ENCODE results near the gene ZFAND6.

Gene ZFAND6

GRCh38 chr15:80110920-80111319, 51.4 kb downstream of the ZFAND6 start:
- TF ChIP-seq REST (IDR thresholded peaks at IDR 0.05; ENCODE audit: low read depth) (no peak), TAF1 (IDR thresholded peaks at IDR 0.05; ENCODE audit: low read depth) (no peak), TEAD4 (IDR thresholded peaks at IDR 0.05) (no peak), CREB1 (IDR thresholded peaks at IDR 0.05; ENCODE audit: low read depth) (no peak), FOXM1 (IDR thresholded peaks at IDR 0.05; ENCODE audit: borderline replicate concordance, low read depth) (no peak), RAD21 (IDR thresholded peaks at IDR 0.05; ENCODE audit: low read depth) (no peak), YY1 (IDR thresholded peaks at IDR 0.05; ENCODE audit: low read depth) (no peak), USF1 (IDR thresholded peaks at IDR 0.05) (no peak), MAX (IDR thresholded peaks at IDR 0.05) (no peak), CEBPB (IDR thresholded peaks at IDR 0.05) (no peak), EP300 (IDR thresholded peaks at IDR 0.05; ENCODE audit: borderline replicate concordance) (no peak), EGR1 (IDR thresholded peaks at IDR 0.05) (no peak), NFIC (IDR thresholded peaks at IDR 0.05) (no peak), TCF12 (IDR thresholded peaks at IDR 0.05; ENCODE audit: low read depth) (no peak), ZBTB7A (IDR thresholded peaks at IDR 0.05; ENCODE audit: low read depth) (no peak)

GRCh38 chr15:80114114-80114513, 54.6 kb downstream of the ZFAND6 start:
- TF ChIP-seq USF1 (IDR thresholded peaks at IDR 0.05): no peak
- TF ChIP-seq NFIC (IDR thresholded peaks at IDR 0.05): no peak
- TF ChIP-seq CEBPB (IDR thresholded peaks at IDR 0.05): no peak
- TF ChIP-seq MAX (IDR thresholded peaks at IDR 0.05): no peak
- TF ChIP-seq FOXM1 (IDR thresholded peaks at IDR 0.05; ENCODE audit: borderline replicate concordance, low read depth): no peak
- TF ChIP-seq TAF1 (IDR thresholded peaks at IDR 0.05; ENCODE audit: low read depth): no peak
- no peak for TF ChIP-seq RAD21 (IDR thresholded peaks at IDR 0.05; ENCODE audit: low read depth)
- no peak for TF ChIP-seq EGR1 (IDR thresholded peaks at IDR 0.05)
- TF ChIP-seq REST (IDR thresholded peaks at IDR 0.05; ENCODE audit: low read depth): no peak
- no peak for TF ChIP-seq CREB1 (IDR thresholded peaks at IDR 0.05; ENCODE audit: low read depth)

GRCh38 chr15:80115021-80115420, 55.5 kb downstream of the ZFAND6 start:
- TF ChIP-seq TCF12 (IDR thresholded peaks at IDR 0.05; ENCODE audit: low read depth): no peak
- TF ChIP-seq EGR1 (IDR thresholded peaks at IDR 0.05): no peak
- TF ChIP-seq MAX (IDR thresholded peaks at IDR 0.05): no peak
- TF ChIP-seq TEAD4 (IDR thresholded peaks at IDR 0.05): no peak
- no peak for TF ChIP-seq USF1 (IDR thresholded peaks at IDR 0.05)
- no peak for TF ChIP-seq TAF1 (IDR thresholded peaks at IDR 0.05; ENCODE audit: low read depth)
- no peak for TF ChIP-seq CEBPB (IDR thresholded peaks at IDR 0.05)
- TF ChIP-seq ZBTB7A (IDR thresholded peaks at IDR 0.05; ENCODE audit: low read depth): no peak
- TF ChIP-seq NFIC (IDR thresholded peaks at IDR 0.05): no peak
- TF ChIP-seq YY1 (IDR thresholded peaks at IDR 0.05; ENCODE audit: low read depth): no peak
- no peak for TF ChIP-seq CREB1 (IDR thresholded peaks at IDR 0.05; ENCODE audit: low read depth)
- no peak for TF ChIP-seq FOXM1 (IDR thresholded peaks at IDR 0.05; ENCODE audit: borderline replicate concordance, low read depth)
- no peak for TF ChIP-seq EP300 (IDR thresholded peaks at IDR 0.05; ENCODE audit: borderline replicate concordance)
- no peak for TF ChIP-seq REST (IDR thresholded peaks at IDR 0.05; ENCODE audit: low read depth)
- no peak for TF ChIP-seq RAD21 (IDR thresholded peaks at IDR 0.05; ENCODE audit: low read depth)

GRCh38 chr15:80118956-80119355, 59.5 kb downstream of the ZFAND6 start:
- no peak for TF ChIP-seq EP300 (IDR thresholded peaks at IDR 0.05; ENCODE audit: borderline replicate concordance)
